ENCODE results near the gene AGPAT3. TPM values are rescaled to one million over a fixed set of nuclear protein-coding genes. Genes with fewer than 3 reads are reported as not detected.

AGPAT3 gene
- total and polyA plus RNA-seq, 10 of the 15 experiments (the other 5 are each of a cell fraction or from before 2014, with no cell fraction given): 1.2 to 110 (median 30.8) TPM

GRCh38 chr21:43954042-43954441, 89.0 kb downstream of the AGPAT3 start (continued):
- no peak for TF ChIP-seq SMARCA5 (IDR thresholded peaks at IDR 0.05)
- no peak for TF ChIP-seq SIN3A (IDR thresholded peaks at IDR 0.05; ENCODE audit: low read depth, low read length)
- no peak for TF ChIP-seq IRF4 (IDR thresholded peaks at IDR 0.05; ENCODE audit: low read depth, low read length)
- TF ChIP-seq MAX (IDR thresholded peaks at IDR 0.05; ENCODE audit: low read depth, low read length): no peak
- no peak for TF ChIP-seq ZBTB40 (IDR thresholded peaks at IDR 0.05; ENCODE audit: borderline replicate concordance)
- TF ChIP-seq E4F1 (IDR thresholded peaks at IDR 0.05; ENCODE audit: borderline replicate concordance, partially characterized antibody): no peak
- no peak for TF ChIP-seq CHD4 (IDR thresholded peaks at IDR 0.05)
- no peak for TF ChIP-seq CUX1 (IDR thresholded peaks at IDR 0.05; ENCODE audit: insufficient replicate concordance, low read depth, low read length)
